Left lobe of liver (tissue), 2 donors: Measurements from ENCODE around the gene HLF. TPM values are rescaled to one million over a fixed set of nuclear protein-coding genes. Genes with fewer than 3 reads are reported as not detected.
A peak's percentile ranks its signal among the peaks of the same experiment; 100 is the strongest.

Experiments used
- ATAC-seq: fragments of 200-7000 bp; cut with Tn5 transposase; one replicate; pipeline ENCODE4 v1.9.1; 2020; ENCODE audit warnings: mild to moderate bottlenecking, moderate library complexity
- DNase-seq: peaks from one replicate; pipeline ENCODE4 v3.0.0-alpha.2; 2020; ENCODE audit warnings: low spot score
- total RNA-seq: library from RNA; stranded (reverse); gene quantifications from one replicate; pipeline ENCODE4 v1.2.1, GENCODE V29; 2021
- donor health status: DM: no; HTN: no; CAD: no; lungs with moderate emphysema.
- donor health status: DM: no; HTN: yes; CAD: no.

HLF gene
- total RNA-seq, 1 donor from 2014 or later, result 65.8 TPM

GRCh38 chr17:55273579-55274354, 9.0 kb downstream of the HLF start:
- ATAC-seq, result peak; percentile 75
- peak; percentile 94 for DNase-seq

GRCh38 chr17:55274355-55275255, 9.8 kb downstream of the HLF start:
- ATAC-seq, result peak; percentile 10
- DNase-seq, result no peak

GRCh38 chr17:55275894-55276804, 11.4 kb downstream of the HLF start:
- DNase-seq (no peak), ATAC-seq (no peak)

GRCh38 chr17:55278173-55278961, 13.6 kb downstream of the HLF start:
- DNase-seq (no peak), ATAC-seq (no peak)

GRCh38 chr17:55279203-55279602, 14.4 kb downstream of the HLF start:
- no peak for ATAC-seq
- DNase-seq, result no peak

- no peak for DNase-seq
- no peak for ATAC-seq
Measured at GRCh38 chr17:55279788-55280187, 15.0 kb downstream of the HLF start.

- ATAC-seq, result no peak
- no peak for DNase-seq
Measured at GRCh38 chr17:55280212-55280611, 15.5 kb downstream of the HLF start.

GRCh38 chr17:55281649-55282378, 17.1 kb downstream of the HLF start:
- DNase-seq (no peak), ATAC-seq (no peak)

GRCh38 chr17:55282379-55282702, 17.6 kb downstream of the HLF start:
- no peak for ATAC-seq
- no peak for DNase-seq

GRCh38 chr17:55282741-55283140, 18.0 kb downstream of the HLF start:
- ATAC-seq (no peak), DNase-seq (no peak)

- ATAC-seq (peak; percentile 45), DNase-seq (peak; percentile 69)
Measured at GRCh38 chr17:55283256-55283965, 18.7 kb downstream of the HLF start.

- DNase-seq (peak; percentile 85), ATAC-seq (peak; percentile 58)
Measured at GRCh38 chr17:55284001-55284884, 19.5 kb downstream of the HLF start.

- no peak for ATAC-seq
- DNase-seq, result no peak
Measured at GRCh38 chr17:55284944-55285339, 20.2 kb downstream of the HLF start.

- DNase-seq (peak; percentile 93), ATAC-seq (peak; percentile 55)
Measured at GRCh38 chr17:55285340-55286301, 20.9 kb downstream of the HLF start.

- ATAC-seq, result peak; percentile 30
- DNase-seq, result peak; percentile 78
Measured at GRCh38 chr17:55286681-55287589, 22.2 kb downstream of the HLF start.
